DND-41 (cell line): ENCODE results near the gene SYNE1.
"Not testable (repeated sequence)": the region's sequence is repeated elsewhere in the genome, so short reads cannot be mapped to it uniquely, and the experiment has no call there.

Experiments
- ATAC-seq: fragments of 200-7000 bp; cut with Tn5 transposase; 3 replicates; pipeline ENCODE4 v1.9.1; 2021; ENCODE audit warnings: low read depth; ENCODE audit not compliant: insufficient read depth
- DNase-seq: peaks from one replicate; pipeline ENCODE4 v3.0.0-alpha.2; 2020
- H2AFZ ChIP-seq: 2 replicates; pipeline ENCODE4 v1.6.0; 2012; ENCODE audit warnings: low read depth, low read length
- H3K27ac ChIP-seq: 2 replicates; pipeline ENCODE4 v1.5.1; 2012; ENCODE audit warnings: low read length, inconsistent platforms
- H3K27me3 ChIP-seq: fragments of 200-600 bp; sonication (generic); 2 replicates; pipeline ENCODE4 v1.6.0; 2012; ENCODE audit warnings: low read length, mild to moderate bottlenecking, inconsistent platforms; ENCODE audit not compliant: insufficient read depth, poor library complexity
- H3K36me3 ChIP-seq: 2 replicates; pipeline ENCODE4 v1.5.1; 2012; ENCODE audit warnings: low read length, inconsistent platforms; ENCODE audit not compliant: insufficient read depth
- H3K4me1 ChIP-seq: 2 replicates; pipeline ENCODE4 v1.5.1; 2012; ENCODE audit warnings: mild to moderate bottlenecking, low read length; ENCODE audit not compliant: insufficient read depth
- H3K4me2 ChIP-seq: 2 replicates; pipeline ENCODE4 v1.6.0; 2012; ENCODE audit warnings: mild to moderate bottlenecking, moderate library complexity, low read length, inconsistent platforms; ENCODE audit not compliant: insufficient read depth
- H3K4me3 ChIP-seq, 2 experiments: fragments of 200-600 bp in 1 of 2; shearing (Covaris generic) in 1 of 2; 2 replicates each; pipeline ENCODE4 v1.5.1; 2012 to 2016; ENCODE audit warnings: inconsistent platforms in 2 of 2, low read length in 2 of 2, mild to moderate bottlenecking in 2 of 2, low read depth in 1 of 2, moderate library complexity in 1 of 2
- H3K79me2 ChIP-seq: 2 replicates; pipeline ENCODE4 v1.6.0; 2012; ENCODE audit warnings: low read length, inconsistent platforms; ENCODE audit not compliant: insufficient read depth
- H3K9ac ChIP-seq: 2 replicates; pipeline ENCODE4 v1.6.0; 2012; ENCODE audit warnings: low read depth, mild to moderate bottlenecking, inconsistent platforms, low read length, moderate library complexity
- H3K9me3 ChIP-seq: 2 replicates; pipeline ENCODE4 v1.5.1; 2012; ENCODE audit warnings: low read length, moderate library complexity, mild to moderate bottlenecking, inconsistent platforms; ENCODE audit not compliant: insufficient read depth, severe bottlenecking
- H4K20me1 ChIP-seq: 2 replicates; pipeline ENCODE4 v1.6.0; 2012; ENCODE audit warnings: low read length; ENCODE audit not compliant: insufficient read depth
- CTCF ChIP-seq: IDR thresholded peaks from 2 replicates; pipeline ENCODE4 v1.5.1; 2012; ENCODE audit warnings: borderline replicate concordance, low read length, moderate library complexity, mild to moderate bottlenecking; ENCODE audit not compliant: poor library complexity, severe bottlenecking; ENCODE audit errors: extremely low read depth
- EZH2 ChIP-seq: IDR thresholded peaks from 3 replicates; pipeline ENCODE4 v1.6.1; 2012; ENCODE audit warnings: borderline replicate concordance, low read depth, mild to moderate bottlenecking, moderate library complexity, low read length, inconsistent platforms; ENCODE audit not compliant: severe bottlenecking

SYNE1 gene

GRCh38 chr6:152566103-152566875, 70.9 kb downstream of the SYNE1 start:
- H3K4me3 ChIP-seq, result no peak overlapping the region
- DNase-seq (no peak), ATAC-seq (no peak)
- H3K27me3 ChIP-seq, result peaks cover 2% of the 10 kb centered on the region
- no peaks in the 10 kb centered on the region for H3K79me2 ChIP-seq
- no peaks in the 10 kb centered on the region for H3K36me3 ChIP-seq
- H4K20me1 ChIP-seq, result no peaks in the 10 kb centered on the region; the same call in 1 of the 2 replicates
- no peaks in the 10 kb centered on the region for H3K9me3 ChIP-seq
- H3K4me2 ChIP-seq, result no peak overlapping the region
- no peak overlapping the region for H3K27ac ChIP-seq
- TF ChIP-seq CTCF (no peak), EZH2 (no peak)
- no peak overlapping the region for H3K9ac ChIP-seq
- H2AFZ ChIP-seq, result no peak overlapping the region
- H3K4me1 ChIP-seq, result no peaks in the 10 kb centered on the region

GRCh38 chr6:152563177-152563576, 74.0 kb downstream of the SYNE1 start:
- no peaks in the 10 kb centered on the region for H3K36me3 ChIP-seq
- H2AFZ ChIP-seq, result no peak overlapping the region
- DNase-seq, result no peak
- no peaks in the 10 kb centered on the region for H3K27me3 ChIP-seq
- no peak overlapping the region for H3K27ac ChIP-seq
- H3K9me3 ChIP-seq, result no peaks in the 10 kb centered on the region
- H3K4me3 ChIP-seq, result no peak overlapping the region
- H3K79me2 ChIP-seq, result no peaks in the 10 kb centered on the region
- TF ChIP-seq CTCF (no peak), EZH2 (no peak)
- no peak for ATAC-seq
- H4K20me1 ChIP-seq, result no peaks in the 10 kb centered on the region; the same call in 1 of the 2 replicates
- H3K9ac ChIP-seq, result no peak overlapping the region
- no peak overlapping the region for H3K4me2 ChIP-seq
- H3K4me1 ChIP-seq, result no peaks in the 10 kb centered on the region

- H3K4me1 ChIP-seq, ATAC-seq, H3K9me3 ChIP-seq, H3K27ac ChIP-seq, H2AFZ ChIP-seq, H3K36me3 ChIP-seq, H3K27me3 ChIP-seq, H4K20me1 ChIP-seq, H3K79me2 ChIP-seq, H3K4me2 ChIP-seq, DNase-seq, H3K9ac ChIP-seq, H3K4me3 ChIP-seq: not testable (repeated sequence)
Measured at GRCh38 chr6:152558798-152559197, 78.4 kb downstream of the SYNE1 start.

- Histone ChIP-seq H2AFZ (no peak overlapping the region), H3K27ac (no peak overlapping the region), H3K4me2 (no peak overlapping the region), H3K36me3 (no peaks in the 10 kb centered on the region), H3K27me3 (no peaks in the 10 kb centered on the region), H3K4me3 (no peak overlapping the region), H3K4me1 (no peaks in the 10 kb centered on the region), H3K79me2 (no peaks in the 10 kb centered on the region), H3K9me3 (peaks cover 3% of the 10 kb centered on the region), H4K20me1 (no peaks in the 10 kb centered on the region), H3K9ac (no peak overlapping the region)
- TF ChIP-seq EZH2 (no peak), CTCF (no peak)
- DNase-seq (no peak), ATAC-seq (no peak)
Measured at GRCh38 chr6:152557502-152557901, 79.7 kb downstream of the SYNE1 start.
